ENCODE results near the gene RANBP1. TPM values are rescaled to one million over a fixed set of nuclear protein-coding genes. Genes with fewer than 3 reads are reported as not detected.

RANBP1 gene
- polyA plus RNA-seq, 2 of the 4 experiments (the other 2 are of a cell fraction), result 239 to 338 TPM

DNA sequence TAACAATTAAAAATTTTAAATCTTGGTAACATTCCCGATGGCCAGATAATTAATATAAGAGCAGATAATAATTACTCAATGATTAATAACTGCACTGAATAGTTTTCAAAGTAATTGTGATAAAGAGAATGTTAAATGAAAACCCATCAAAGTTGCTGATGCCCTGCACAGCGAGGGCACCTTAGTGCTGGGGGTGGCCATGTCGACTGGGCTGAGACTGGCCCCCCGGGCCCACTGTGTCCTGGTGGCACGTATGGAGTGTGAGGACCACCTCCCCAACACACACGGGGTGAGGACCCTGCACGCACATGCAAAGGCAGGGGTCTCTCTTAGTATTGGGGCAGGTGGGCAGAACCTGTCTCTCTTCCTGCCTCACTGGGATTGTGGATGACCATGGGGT is 50.0 kb downstream of the RANBP1 start (continued):
- no peak for TF ChIP-seq ZNF302 (CRISPR knock-in tag; IDR thresholded peaks at IDR 0.05)
- TF ChIP-seq FOSB (CRISPR knock-in tag; IDR thresholded peaks at IDR 0.05), result no peak

DNA sequence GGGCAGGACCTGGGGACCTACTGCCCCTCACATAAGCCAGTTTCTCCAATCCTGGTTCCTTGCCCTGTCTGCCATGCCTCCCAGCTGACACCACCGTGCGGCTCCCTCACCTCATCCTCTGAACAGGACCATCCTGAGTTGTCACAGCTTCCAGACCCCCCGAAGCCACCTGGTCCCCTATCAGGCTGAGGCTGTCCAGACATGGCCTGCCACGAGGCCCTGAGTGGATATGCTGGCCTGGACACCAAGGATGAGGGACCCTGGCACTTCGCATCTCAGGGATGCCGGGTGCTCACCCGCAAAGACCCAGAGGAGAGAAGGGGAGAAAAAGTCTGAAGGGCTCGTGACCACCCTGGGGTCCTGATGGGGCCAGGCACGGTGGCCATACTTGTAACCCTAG is 50.8 kb downstream of the RANBP1 start:
- ChIA-PET POLR2A (no interaction called here), CTCF (interaction anchor here (1.3 kb wide), 1 partner anchor 10 kb away, joined by 5 read pairs; no protein-coding TSS in a partner anchor)
- DNase-seq (ENCODE audit: low read depth in 1 of 2, low spot score in 1 of 2) (no peak), FAIRE-seq (no peak), ATAC-seq (no peak)
- 10% methylated on average over 2 of the region's 9 CpGs for WGBS (ENCODE audit: missing lambda C conversion rate)
- Histone ChIP-seq H3K27ac (no peak overlapping the region), H3K4me1 (no peaks in the 10 kb centered on the region), H3K4me2 (no peak overlapping the region), H3K9me3 (no peaks in the 10 kb centered on the region), H3K4me3 (no peak overlapping the region)
- TF ChIP-seq CBX8 (IDR thresholded peaks at IDR 0.05) (no peak), ZFP36 (IDR thresholded peaks at IDR 0.05; ENCODE audit: borderline replicate concordance, partially characterized antibody) (no peak), ZSCAN20 (CRISPR knock-in tag; IDR thresholded peaks at IDR 0.05) (no peak), HOXB5 (CRISPR knock-in tag; IDR thresholded peaks at IDR 0.05) (no peak), CHD4 (IDR thresholded peaks at IDR 0.05; ENCODE audit: borderline replicate concordance) (no peak), BHLHE40 (IDR thresholded peaks at IDR 0.05; ENCODE audit: low read depth, low read length) (no peak), RAD21 (conservative IDR thresholded peaks at IDR 0.05 in 1 of 2, IDR thresholded peaks at IDR 0.05 in 1 of 2) (no peak), HOXA7 (CRISPR knock-in tag; IDR thresholded peaks at IDR 0.05) (no peak)
- TF ChIP-seq, protein P1, sequence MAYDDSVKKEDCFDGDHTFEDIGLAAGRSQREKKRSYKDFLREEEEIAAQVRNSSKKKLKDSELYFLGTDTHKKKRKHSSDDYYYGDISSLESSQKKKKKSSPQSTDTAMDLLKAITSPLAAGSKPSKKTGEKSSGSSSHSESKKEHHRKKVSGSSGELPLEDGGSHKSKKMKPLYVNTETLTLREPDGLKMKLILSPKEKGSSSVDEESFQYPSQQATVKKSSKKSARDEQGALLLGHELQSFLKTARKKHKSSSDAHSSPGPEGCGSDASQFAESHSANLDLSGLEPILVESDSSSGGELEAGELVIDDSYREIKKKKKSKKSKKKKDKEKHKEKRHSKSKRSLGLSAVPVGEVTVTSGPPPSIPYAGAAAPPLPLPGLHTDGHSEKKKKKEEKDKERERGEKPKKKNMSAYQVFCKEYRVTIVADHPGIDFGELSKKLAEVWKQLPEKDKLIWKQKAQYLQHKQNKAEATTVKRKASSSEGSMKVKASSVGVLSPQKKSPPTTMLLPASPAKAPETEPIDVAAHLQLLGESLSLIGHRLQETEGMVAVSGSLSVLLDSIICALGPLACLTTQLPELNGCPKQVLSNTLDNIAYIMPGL (CRISPR knock-in tag; IDR thresholded peaks at IDR 0.05; ENCODE audit: borderline replicate concordance), result no peak
- TF ChIP-seq, protein P2, sequence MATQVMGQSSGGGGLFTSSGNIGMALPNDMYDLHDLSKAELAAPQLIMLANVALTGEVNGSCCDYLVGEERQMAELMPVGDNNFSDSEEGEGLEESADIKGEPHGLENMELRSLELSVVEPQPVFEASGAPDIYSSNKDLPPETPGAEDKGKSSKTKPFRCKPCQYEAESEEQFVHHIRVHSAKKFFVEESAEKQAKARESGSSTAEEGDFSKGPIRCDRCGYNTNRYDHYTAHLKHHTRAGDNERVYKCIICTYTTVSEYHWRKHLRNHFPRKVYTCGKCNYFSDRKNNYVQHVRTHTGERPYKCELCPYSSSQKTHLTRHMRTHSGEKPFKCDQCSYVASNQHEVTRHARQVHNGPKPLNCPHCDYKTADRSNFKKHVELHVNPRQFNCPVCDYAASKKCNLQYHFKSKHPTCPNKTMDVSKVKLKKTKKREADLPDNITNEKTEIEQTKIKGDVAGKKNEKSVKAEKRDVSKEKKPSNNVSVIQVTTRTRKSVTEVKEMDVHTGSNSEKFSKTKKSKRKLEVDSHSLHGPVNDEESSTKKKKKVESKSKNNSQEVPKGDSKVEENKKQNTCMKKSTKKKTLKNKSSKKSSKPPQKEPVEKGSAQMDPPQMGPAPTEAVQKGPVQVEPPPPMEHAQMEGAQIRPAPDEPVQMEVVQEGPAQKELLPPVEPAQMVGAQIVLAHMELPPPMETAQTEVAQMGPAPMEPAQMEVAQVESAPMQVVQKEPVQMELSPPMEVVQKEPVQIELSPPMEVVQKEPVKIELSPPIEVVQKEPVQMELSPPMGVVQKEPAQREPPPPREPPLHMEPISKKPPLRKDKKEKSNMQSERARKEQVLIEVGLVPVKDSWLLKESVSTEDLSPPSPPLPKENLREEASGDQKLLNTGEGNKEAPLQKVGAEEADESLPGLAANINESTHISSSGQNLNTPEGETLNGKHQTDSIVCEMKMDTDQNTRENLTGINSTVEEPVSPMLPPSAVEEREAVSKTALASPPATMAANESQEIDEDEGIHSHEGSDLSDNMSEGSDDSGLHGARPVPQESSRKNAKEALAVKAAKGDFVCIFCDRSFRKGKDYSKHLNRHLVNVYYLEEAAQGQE (IDR thresholded peaks at IDR 0.05), result no peak

DNA sequence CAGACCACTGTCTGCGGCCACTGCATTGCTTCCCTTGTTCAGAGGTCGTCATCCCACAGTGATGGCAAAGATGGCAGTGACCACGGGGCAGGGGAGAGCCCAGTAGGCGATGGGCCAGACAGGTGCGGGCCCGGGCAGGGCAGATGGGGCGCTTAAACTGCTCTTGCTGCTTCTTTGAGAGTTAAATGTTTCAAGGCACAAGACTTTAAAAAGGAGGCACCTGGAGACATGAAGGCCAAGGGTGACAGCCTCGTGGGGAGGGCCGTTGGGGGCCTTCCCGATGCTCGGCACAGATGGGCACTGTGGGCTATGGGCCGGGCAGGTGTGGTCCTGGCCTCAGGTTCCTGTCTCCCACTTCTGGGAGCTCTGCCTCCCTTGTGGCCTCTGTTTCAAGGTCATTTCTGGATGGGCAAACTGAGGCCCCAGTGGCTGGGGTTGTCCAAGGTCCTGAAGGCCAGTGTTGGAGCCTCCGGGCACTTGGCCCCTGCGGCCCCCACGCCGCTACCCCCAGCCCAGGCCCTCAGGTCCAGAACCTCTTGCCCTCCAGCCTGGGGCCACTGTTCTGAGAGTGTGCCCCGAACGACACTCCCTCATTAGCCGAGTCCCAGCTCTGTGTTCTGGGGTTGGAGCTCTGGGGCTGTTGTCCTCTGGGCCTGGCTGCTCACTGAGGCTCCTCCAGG is 51.9 kb downstream of the RANBP1 start:
- DNase-seq (ENCODE audit: low read depth in 1 of 2, low spot score in 1 of 2) (no peak), FAIRE-seq (no peak), ATAC-seq (no peak)
- Histone ChIP-seq H3K4me2 (no peak overlapping the region), H3K9me3 (no peaks in the 10 kb centered on the region), H3K4me3 (no peak overlapping the region), H3K4me1 (no peaks in the 10 kb centered on the region), H3K27ac (no peak overlapping the region)
- ChIA-PET CTCF (interaction anchor here (1.3 to 1.4 kb wide), 2 partner anchors 11 to 118 kb away, joined by 3 to 5 read pairs; no protein-coding TSS in a partner anchor), POLR2A (no interaction called here)
- TF ChIP-seq EP300 (IDR thresholded peaks at IDR 0.05) (no peak), SMC3 (IDR thresholded peaks at IDR 0.05) (no peak), ZSCAN20 (CRISPR knock-in tag; IDR thresholded peaks at IDR 0.05) (no peak)
- TF ChIP-seq, protein P2 (IDR thresholded peaks at IDR 0.05), result peak; percentile 35; the same call in 1 of the 2 replicates
- WGBS (ENCODE audit: missing lambda C conversion rate), result no CpG with 5 or more reads among the region's 19 CpGs
